ENCODE results near the gene DCP2.

Gene DCP2

GRCh38 chr5:112933105-112933504 is 43.5 kb upstream of the DCP2 start:
- no peaks in the 10 kb centered on the region for H3K27me3 ChIP-seq (ENCODE audit: control insufficient read depth in 1 of 2, insufficient read depth in 1 of 2, low read length in 2 of 2)
- H2BK5ac ChIP-seq (ENCODE audit: low read depth, low read length, poor library complexity, severe bottlenecking), result no peak overlapping the region
- no peaks in the 10 kb centered on the region for H3K4me1 ChIP-seq (ENCODE audit: control insufficient read depth, insufficient read depth, low read depth, low read length)
- H2BK15ac ChIP-seq (ENCODE audit: low read depth, poor library complexity, severe bottlenecking), result no peak overlapping the region
- no peak overlapping the region for H3K4me3 ChIP-seq (ENCODE audit: insufficient read depth in 1 of 2, low read depth in 1 of 2, low read length in 2 of 2)
- H4K8ac ChIP-seq (ENCODE audit: low read length), result no peak overlapping the region
- no peak overlapping the region for H2AK5ac ChIP-seq (ENCODE audit: low read length, severe bottlenecking)
- H3K14ac ChIP-seq (ENCODE audit: low read length in 2 of 2), result no peak overlapping the region
- no peak overlapping the region for H3K23ac ChIP-seq (ENCODE audit: low read length in 2 of 2)
- no peak for DNase-seq
- H2BK120ac ChIP-seq (ENCODE audit: low read depth, low read length), result no peak overlapping the region
- H2AFZ ChIP-seq (ENCODE audit: low read depth, low read length), result no peak overlapping the region
- H4K91ac ChIP-seq (ENCODE audit: low read length), result no peak overlapping the region
- H3K27ac ChIP-seq (ENCODE audit: low read length, poor library complexity, severe bottlenecking), result no peak overlapping the region
- H3K4me2 ChIP-seq (ENCODE audit: low read length, poor library complexity, severe bottlenecking), result no peak overlapping the region
- no CpG with 5 or more reads among the region's 1 CpG for WGBS
- H3K9me3 ChIP-seq (ENCODE audit: control insufficient read depth, low read length), result no peaks in the 10 kb centered on the region
- H3K79me1 ChIP-seq (replicated peaks; ENCODE audit: low read length, poor library complexity, severe bottlenecking), result no peaks in the 10 kb centered on the region
- H3K9ac ChIP-seq (ENCODE audit: low read length), result peak overlapping the region; percentile 64
- H3K18ac ChIP-seq (ENCODE audit: low read depth in 1 of 2, low read length in 2 of 2), result no peak overlapping the region
- H3K4ac ChIP-seq (ENCODE audit: low read depth in 1 of 2, low read length in 2 of 2), result no peak overlapping the region
- H3K36me3 ChIP-seq (ENCODE audit: control insufficient read depth in 1 of 2, insufficient read depth in 2 of 2, low read depth in 1 of 2, low read length in 2 of 2), result no peaks in the 10 kb centered on the region
- no peak overlapping the region for H2BK12ac ChIP-seq (ENCODE audit: low read length in 2 of 2)

GRCh38 chr5:112933651-112934365 is 42.8 kb upstream of the DCP2 start:
- H4K8ac ChIP-seq (ENCODE audit: low read length), result no peak overlapping the region

GRCh38 chr5:112934366-112934663 is 42.3 kb upstream of the DCP2 start:
- no peak overlapping the region for H4K91ac ChIP-seq (ENCODE audit: low read length)
- H3K9me3 ChIP-seq (ENCODE audit: control insufficient read depth, low read length), result no peaks in the 10 kb centered on the region
- H4K8ac ChIP-seq (ENCODE audit: low read length), result no peak overlapping the region

More at GRCh38 chr5:112933651-112934365, 42.8 kb upstream of the DCP2 start:
- Histone ChIP-seq H2BK15ac (ENCODE audit: low read depth, poor library complexity, severe bottlenecking) (no peak overlapping the region), H3K14ac (ENCODE audit: low read length in 2 of 2) (no peak overlapping the region), H2BK12ac (ENCODE audit: low read length in 2 of 2) (no peak overlapping the region), H3K4me2 (ENCODE audit: low read length, poor library complexity, severe bottlenecking) (no peak overlapping the region), H3K4me3 (ENCODE audit: insufficient read depth in 1 of 2, low read depth in 1 of 2, low read length in 2 of 2) (peak overlapping the region in 1 of 2 experiments; percentile 6), H2AFZ (ENCODE audit: low read depth, low read length) (no peak overlapping the region), H3K27ac (ENCODE audit: low read length, poor library complexity, severe bottlenecking) (no peak overlapping the region), H3K9ac (ENCODE audit: low read length) (peak overlapping the region; percentile 64), H3K23ac (ENCODE audit: low read length in 2 of 2) (no peak overlapping the region), H3K36me3 (ENCODE audit: control insufficient read depth in 1 of 2, insufficient read depth in 2 of 2, low read depth in 1 of 2, low read length in 2 of 2) (no peaks in the 10 kb centered on the region), H4K91ac (ENCODE audit: low read length) (no peak overlapping the region), H3K4ac (ENCODE audit: low read depth in 1 of 2, low read length in 2 of 2) (no peak overlapping the region), H3K18ac (ENCODE audit: low read depth in 1 of 2, low read length in 2 of 2) (no peak overlapping the region), H3K4me1 (ENCODE audit: control insufficient read depth, insufficient read depth, low read depth, low read length) (no peaks in the 10 kb centered on the region), H2AK5ac (ENCODE audit: low read length, severe bottlenecking) (no peak overlapping the region), H3K27me3 (ENCODE audit: control insufficient read depth in 1 of 2, insufficient read depth in 1 of 2, low read length in 2 of 2) (no peaks in the 10 kb centered on the region), H2BK5ac (ENCODE audit: low read depth, low read length, poor library complexity, severe bottlenecking) (no peak overlapping the region), H3K79me1 (replicated peaks; ENCODE audit: low read length, poor library complexity, severe bottlenecking) (no peaks in the 10 kb centered on the region), H2BK120ac (ENCODE audit: low read depth, low read length) (no peak overlapping the region), H3K9me3 (ENCODE audit: control insufficient read depth, low read length) (no peaks in the 10 kb centered on the region)
- peak; percentile 58 for DNase-seq
- 100% methylated on average over 1 of the region's 1 CpG for WGBS

GRCh38 chr5:112935675-112936074 is 40.9 kb upstream of the DCP2 start:
- Histone ChIP-seq H3K79me1 (replicated peaks; ENCODE audit: low read length, poor library complexity, severe bottlenecking) (no peaks in the 10 kb centered on the region), H3K27ac (ENCODE audit: low read length, poor library complexity, severe bottlenecking) (no peak overlapping the region), H4K8ac (ENCODE audit: low read length) (no peak overlapping the region), H2AK5ac (ENCODE audit: low read length, severe bottlenecking) (no peak overlapping the region), H2BK15ac (ENCODE audit: low read depth, poor library complexity, severe bottlenecking) (no peak overlapping the region), H3K9ac (ENCODE audit: low read length) (no peak overlapping the region), H3K14ac (ENCODE audit: low read length in 2 of 2) (no peak overlapping the region), H3K27me3 (ENCODE audit: control insufficient read depth in 1 of 2, insufficient read depth in 1 of 2, low read length in 2 of 2) (no peaks in the 10 kb centered on the region), H3K9me3 (ENCODE audit: control insufficient read depth, low read length) (no peaks in the 10 kb centered on the region), H2BK120ac (ENCODE audit: low read depth, low read length) (no peak overlapping the region), H3K4ac (ENCODE audit: low read depth in 1 of 2, low read length in 2 of 2) (no peak overlapping the region), H2BK5ac (ENCODE audit: low read depth, low read length, poor library complexity, severe bottlenecking) (no peak overlapping the region), H3K4me3 (ENCODE audit: insufficient read depth in 1 of 2, low read depth in 1 of 2, low read length in 2 of 2) (no peak overlapping the region), H3K23ac (ENCODE audit: low read length in 2 of 2) (no peak overlapping the region), H3K36me3 (ENCODE audit: control insufficient read depth in 1 of 2, insufficient read depth in 2 of 2, low read depth in 1 of 2, low read length in 2 of 2) (no peaks in the 10 kb centered on the region), H4K91ac (ENCODE audit: low read length) (no peak overlapping the region), H3K18ac (ENCODE audit: low read depth in 1 of 2, low read length in 2 of 2) (no peak overlapping the region), H3K4me1 (ENCODE audit: control insufficient read depth, insufficient read depth, low read depth, low read length) (no peaks in the 10 kb centered on the region), H2BK12ac (ENCODE audit: low read length in 2 of 2) (no peak overlapping the region), H3K4me2 (ENCODE audit: low read length, poor library complexity, severe bottlenecking) (no peak overlapping the region), H2AFZ (ENCODE audit: low read depth, low read length) (no peak overlapping the region)
- DNase-seq, result no peak
- WGBS, result 79% methylated on average over 5 of the region's 5 CpGs

More at GRCh38 chr5:112934366-112934663, 42.3 kb upstream of the DCP2 start:
- no peak for DNase-seq
- H3K4me1 ChIP-seq (ENCODE audit: control insufficient read depth, insufficient read depth, low read depth, low read length), result no peaks in the 10 kb centered on the region
- H3K18ac ChIP-seq (ENCODE audit: low read depth in 1 of 2, low read length in 2 of 2), result no peak overlapping the region
- no peaks in the 10 kb centered on the region for H3K79me1 ChIP-seq (replicated peaks; ENCODE audit: low read length, poor library complexity, severe bottlenecking)
- no peak overlapping the region for H2BK15ac ChIP-seq (ENCODE audit: low read depth, poor library complexity, severe bottlenecking)
- no peak overlapping the region for H3K4ac ChIP-seq (ENCODE audit: low read depth in 1 of 2, low read length in 2 of 2)
- no peak overlapping the region for H2BK12ac ChIP-seq (ENCODE audit: low read length in 2 of 2)
- H3K4me2 ChIP-seq (ENCODE audit: low read length, poor library complexity, severe bottlenecking), result no peak overlapping the region
- peak overlapping the region in 1 of 2 experiments; percentile 6 for H3K4me3 ChIP-seq (ENCODE audit: insufficient read depth in 1 of 2, low read depth in 1 of 2, low read length in 2 of 2)
- no peak overlapping the region for H2AK5ac ChIP-seq (ENCODE audit: low read length, severe bottlenecking)
- H3K27ac ChIP-seq (ENCODE audit: low read length, poor library complexity, severe bottlenecking), result no peak overlapping the region
- no peaks in the 10 kb centered on the region for H3K36me3 ChIP-seq (ENCODE audit: control insufficient read depth in 1 of 2, insufficient read depth in 2 of 2, low read depth in 1 of 2, low read length in 2 of 2)
- H3K14ac ChIP-seq (ENCODE audit: low read length in 2 of 2), result no peak overlapping the region
- peak overlapping the region; percentile 64 for H3K9ac ChIP-seq (ENCODE audit: low read length)
- no peak overlapping the region for H2BK120ac ChIP-seq (ENCODE audit: low read depth, low read length)
- H3K27me3 ChIP-seq (ENCODE audit: control insufficient read depth in 1 of 2, insufficient read depth in 1 of 2, low read length in 2 of 2), result no peaks in the 10 kb centered on the region
- no peak overlapping the region for H2BK5ac ChIP-seq (ENCODE audit: low read depth, low read length, poor library complexity, severe bottlenecking)
- no peak overlapping the region for H2AFZ ChIP-seq (ENCODE audit: low read depth, low read length)
- H3K23ac ChIP-seq (ENCODE audit: low read length in 2 of 2), result no peak overlapping the region
